GM06990 (cell line): Measurements from ENCODE around the gene ADORA1.

Experiments
- DNase-seq: peaks from one replicate; pipeline ENCODE4 v3.0.0-alpha.2; 2011; ENCODE audit not compliant: insufficient read length; ENCODE audit errors: extremely low read depth
- H3K27me3 ChIP-seq: replicated peaks from 2 replicates; pipeline ENCODE4 v1.6.0; 2011; ENCODE audit warnings: low read length; ENCODE audit not compliant: control insufficient read depth, insufficient read depth
- H3K36me3 ChIP-seq: 2 replicates; pipeline ENCODE4 v1.5.1; 2011; ENCODE audit warnings: low read length; ENCODE audit not compliant: control insufficient read depth, insufficient read depth
- H3K4me3 ChIP-seq: replicated peaks from 2 replicates; pipeline ENCODE4 v1.5.1; 2011; ENCODE audit warnings: low read depth, mild to moderate bottlenecking, control low read depth, low read length
- CTCF ChIP-seq: IDR thresholded peaks from 2 replicates; pipeline ENCODE4 v1.5.1; 2011; ENCODE audit warnings: low read length, control low read depth, mild to moderate bottlenecking, inconsistent platforms; ENCODE audit not compliant: insufficient read depth, poor library complexity, severe bottlenecking

ADORA1 gene

GRCh38 chr1:203121186-203122015 lies 6.1 kb upstream of the ADORA1 start:
- Histone ChIP-seq H3K4me3 (no peak overlapping the region), H3K27me3 (peaks cover 6% of the 10 kb centered on the region), H3K36me3 (no peaks in the 10 kb centered on the region)
- DNase-seq, result no peak
- TF ChIP-seq CTCF, result no peak

GRCh38 chr1:203122159-203122558 lies 5.4 kb upstream of the ADORA1 start:
- no peak for TF ChIP-seq CTCF
- H3K4me3 ChIP-seq, result no peak overlapping the region
- peaks cover 6% of the 10 kb centered on the region for H3K27me3 ChIP-seq
- H3K36me3 ChIP-seq, result no peaks in the 10 kb centered on the region
- no peak for DNase-seq

GRCh38 chr1:203124011-203124410 lies 3.5 kb upstream of the ADORA1 start:
- Histone ChIP-seq H3K4me3 (no peak overlapping the region), H3K27me3 (peaks cover 6% of the 10 kb centered on the region), H3K36me3 (no peaks in the 10 kb centered on the region)
- DNase-seq, result no peak
- no peak for TF ChIP-seq CTCF

GRCh38 chr1:203124546-203125317 lies 2.8 kb upstream of the ADORA1 start:
- TF ChIP-seq CTCF, result no peak
- H3K27me3 ChIP-seq, result peaks cover 7% of the 10 kb centered on the region
- no peaks in the 10 kb centered on the region for H3K36me3 ChIP-seq
- no peak overlapping the region for H3K4me3 ChIP-seq
- no peak for DNase-seq

GRCh38 chr1:203126151-203126865 lies 1.2 kb upstream of the ADORA1 start:
- Histone ChIP-seq H3K36me3 (no peaks in the 10 kb centered on the region), H3K4me3 (no peak overlapping the region), H3K27me3 (peaks cover 8% of the 10 kb centered on the region)
- TF ChIP-seq CTCF, result peak; percentile 36
- no peak for DNase-seq
